Cardiac muscle cell (in vitro differentiated cells and primary cell): ENCODE data around the gene INPP5B. TPM values are rescaled to one million over a fixed set of nuclear protein-coding genes. Genes with fewer than 3 reads are reported as not detected.
"Not testable (repeated sequence)": the region's sequence is repeated elsewhere in the genome, so short reads cannot be mapped to it uniquely, and the experiment has no call there.

Experiments
- DNase-seq, 2 donors: peaks; one replicate each; pipeline versions ENCODE4 v3.0.0 to v3.0.0-alpha.2; 2010 to 2017; ENCODE audit warnings: low read depth in 1 of 2, low spot score in 1 of 2
- H3K27ac ChIP-seq: fragments of 200-600 bp; sonication (generic); 2 replicates; pipeline ENCODE4 v1.5.1; 2016
- H3K27me3 ChIP-seq: fragments of 200-600 bp; sonication (generic); 2 replicates; pipeline ENCODE4 v1.6.0; 2016; ENCODE audit warnings: control low read depth
- H3K36me3 ChIP-seq: fragments of 200-600 bp; sonication (generic); 2 replicates; pipeline ENCODE4 v1.5.1; 2016; ENCODE audit warnings: control low read depth
- H3K4me1 ChIP-seq: fragments of 200-600 bp; sonication (generic); 2 replicates; pipeline ENCODE4 v1.8.1; 2017; ENCODE audit warnings: low read depth, mild to moderate bottlenecking, mixed run types
- H3K4me3 ChIP-seq: fragments of 200-600 bp; sonication (generic); 2 replicates; pipeline ENCODE4 v1.5.1; 2016; ENCODE audit warnings: mild to moderate bottlenecking
- H3K9me3 ChIP-seq: fragments of 200-600 bp; sonication (generic); 2 replicates; pipeline ENCODE4 v1.5.1; 2017; ENCODE audit warnings: low read depth, mild to moderate bottlenecking, control low read depth
- CTCF ChIP-seq: IDR thresholded peaks from 2 replicates; pipeline ENCODE4 v1.5.1; 2012; ENCODE audit warnings: low read depth, mild to moderate bottlenecking, low read length
- polyA plus RNA-seq: library from polyadenylated mRNA; unstranded; fragments of >200 nt; fragmentation: Nextera tagmentation; extraction: Ambion mirVana; gene quantifications from 2 replicates; pipeline ENCODE4 v1.2.1, GENCODE V29; 2016
- total RNA-seq: library from RNA; depleted of rRNA; stranded (reverse); fragments of >200 nt; gene quantifications from 2 replicates; pipeline ENCODE4 v1.2.3, GENCODE V29; 2016

INPP5B gene
- total and polyA plus RNA-seq, 2 experiments from 2014 or later: 9.9 to 18.4 TPM

GRCh38 chr1:37983546-37983945 lies 36.7 kb upstream of the INPP5B start:
- Histone ChIP-seq H3K27ac (no peak overlapping the region), H3K36me3 (peaks cover 67% of the 10 kb centered on the region), H3K27me3 (no peaks in the 10 kb centered on the region), H3K4me3 (no peak overlapping the region), H3K4me1 (peaks cover 1% of the 10 kb centered on the region), H3K9me3 (no peaks in the 10 kb centered on the region)
- TF ChIP-seq CTCF: no peak
- DNase-seq: no peak

- TF ChIP-seq CTCF: no peak
- no peaks in the 10 kb centered on the region for H3K27me3 ChIP-seq
- H3K27ac ChIP-seq: no peak overlapping the region
- no peak for DNase-seq
- H3K4me1 ChIP-seq: no peaks in the 10 kb centered on the region
- no peak overlapping the region for H3K4me3 ChIP-seq
- H3K36me3 ChIP-seq: peaks cover 57% of the 10 kb centered on the region
- no peaks in the 10 kb centered on the region for H3K9me3 ChIP-seq
Measured at GRCh38 chr1:37978541-37978940, 31.7 kb upstream of the INPP5B start.

GRCh38 chr1:37975083-37975482 lies 28.2 kb upstream of the INPP5B start:
- H3K9me3 ChIP-seq, H3K4me1 ChIP-seq, H3K27me3 ChIP-seq, H3K4me3 ChIP-seq, H3K27ac ChIP-seq: not testable (repeated sequence)
- TF ChIP-seq CTCF: peak; percentile 55
- DNase-seq: peak; percentile 68 to 74
- H3K36me3 ChIP-seq: peaks cover 35% of the 10 kb centered on the region

GRCh38 chr1:37974567-37974966 lies 27.7 kb upstream of the INPP5B start:
- no peak for DNase-seq
- no peaks in the 10 kb centered on the region for H3K27me3 ChIP-seq
- peaks cover 37% of the 10 kb centered on the region for H3K36me3 ChIP-seq
- no peaks in the 10 kb centered on the region for H3K9me3 ChIP-seq
- H3K4me3 ChIP-seq: no peak overlapping the region
- H3K27ac ChIP-seq: no peak overlapping the region
- TF ChIP-seq CTCF: no peak
- H3K4me1 ChIP-seq: no peaks in the 10 kb centered on the region

- not testable (repeated sequence) for H3K27ac ChIP-seq, H3K4me3 ChIP-seq, H3K9me3 ChIP-seq, H3K27me3 ChIP-seq, H3K4me1 ChIP-seq, DNase-seq
- H3K36me3 ChIP-seq: peaks cover 37% of the 10 kb centered on the region
Measured at GRCh38 chr1:37973684-37974083, 26.8 kb upstream of the INPP5B start.

- Histone ChIP-seq H3K4me1 (no peaks in the 10 kb centered on the region), H3K36me3 (peaks cover 39% of the 10 kb centered on the region)
- TF ChIP-seq CTCF: no peak
Measured at GRCh38 chr1:37965301-37965700, 18.4 kb upstream of the INPP5B start.

GRCh38 chr1:37964106-37964505 lies 17.3 kb upstream of the INPP5B start:
- H3K36me3 ChIP-seq: peaks cover 39% of the 10 kb centered on the region

More at GRCh38 chr1:37965301-37965700, 18.4 kb upstream of the INPP5B start:
- no peaks in the 10 kb centered on the region for H3K9me3 ChIP-seq
- H3K27ac ChIP-seq: no peak overlapping the region
- H3K27me3 ChIP-seq: no peaks in the 10 kb centered on the region
- no peak for DNase-seq
- H3K4me3 ChIP-seq: no peak overlapping the region

More at GRCh38 chr1:37964106-37964505, 17.3 kb upstream of the INPP5B start:
- H3K27ac ChIP-seq, H3K4me1 ChIP-seq, DNase-seq, H3K27me3 ChIP-seq, H3K9me3 ChIP-seq, H3K4me3 ChIP-seq: not testable (repeated sequence)
